GM10847 (cell line): ENCODE data around the gene DENND5B.

Experiments used
- POLR2A ChIP-seq: IDR thresholded peaks from 2 replicates; pipeline ENCODE4 v1.6.1; 2011; ENCODE audit not compliant: insufficient read length; ENCODE audit errors: extremely low read depth

DENND5B gene

DNA sequence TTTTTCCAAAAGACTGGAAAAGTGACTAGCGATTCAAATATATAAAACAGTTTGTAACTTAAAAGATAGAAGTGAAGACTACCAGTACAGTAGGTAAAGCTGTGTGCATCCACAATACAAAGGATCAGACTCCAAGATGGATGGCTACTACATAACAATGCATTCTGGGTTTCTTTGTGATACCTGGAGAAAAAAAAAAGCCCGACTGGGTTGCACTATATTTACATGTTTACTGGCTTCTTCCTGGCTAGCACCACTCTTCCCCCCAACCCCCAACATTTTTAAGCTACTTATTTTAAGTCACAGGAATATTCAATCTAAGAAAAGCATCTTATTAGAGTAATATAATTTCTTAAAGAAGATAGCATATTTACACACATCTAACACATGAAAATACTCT, 203.9 kb downstream of the DENND5B start:
- TF ChIP-seq POLR2A, result no peak

DNA sequence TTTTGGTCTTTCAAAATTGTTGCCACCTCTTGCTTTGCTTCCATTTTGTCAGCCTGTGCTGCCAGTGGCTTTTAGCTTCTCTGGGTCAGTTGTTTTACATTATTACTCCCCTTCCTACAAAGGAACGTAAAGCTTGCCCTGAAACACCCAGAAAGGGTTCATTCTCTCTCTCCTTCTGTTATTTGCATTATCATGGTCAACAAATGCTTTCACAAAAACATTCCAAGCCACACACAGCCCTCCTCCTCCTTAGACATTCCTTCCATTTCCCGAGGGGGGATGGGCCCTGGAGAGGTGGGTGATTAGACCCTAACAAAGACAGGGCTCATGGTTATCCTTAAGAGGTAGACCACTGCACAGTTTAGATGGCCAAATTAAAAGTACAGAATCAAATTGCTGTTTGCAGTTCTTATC, 204.6 kb downstream of the DENND5B start:
- no peak for TF ChIP-seq POLR2A

DNA sequence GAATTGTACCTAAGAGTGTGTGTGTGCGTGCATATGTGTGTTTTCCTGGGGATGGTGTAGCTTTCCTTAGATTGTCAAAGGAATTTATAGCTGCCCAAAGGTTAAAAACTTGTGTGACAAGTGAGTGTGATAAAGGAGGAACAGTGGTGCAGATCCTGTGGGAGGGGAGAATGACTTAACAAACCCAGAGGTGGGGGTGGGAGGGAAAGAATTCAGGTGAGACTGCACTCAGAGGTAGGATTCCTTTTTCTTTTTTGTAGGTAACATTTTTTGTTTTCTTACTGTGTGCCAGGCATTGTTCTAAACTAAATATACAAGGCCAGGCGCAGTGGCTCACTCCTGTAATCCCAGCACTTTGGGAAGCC, 219.7 kb downstream of the DENND5B start:
- no peak for TF ChIP-seq POLR2A

DNA sequence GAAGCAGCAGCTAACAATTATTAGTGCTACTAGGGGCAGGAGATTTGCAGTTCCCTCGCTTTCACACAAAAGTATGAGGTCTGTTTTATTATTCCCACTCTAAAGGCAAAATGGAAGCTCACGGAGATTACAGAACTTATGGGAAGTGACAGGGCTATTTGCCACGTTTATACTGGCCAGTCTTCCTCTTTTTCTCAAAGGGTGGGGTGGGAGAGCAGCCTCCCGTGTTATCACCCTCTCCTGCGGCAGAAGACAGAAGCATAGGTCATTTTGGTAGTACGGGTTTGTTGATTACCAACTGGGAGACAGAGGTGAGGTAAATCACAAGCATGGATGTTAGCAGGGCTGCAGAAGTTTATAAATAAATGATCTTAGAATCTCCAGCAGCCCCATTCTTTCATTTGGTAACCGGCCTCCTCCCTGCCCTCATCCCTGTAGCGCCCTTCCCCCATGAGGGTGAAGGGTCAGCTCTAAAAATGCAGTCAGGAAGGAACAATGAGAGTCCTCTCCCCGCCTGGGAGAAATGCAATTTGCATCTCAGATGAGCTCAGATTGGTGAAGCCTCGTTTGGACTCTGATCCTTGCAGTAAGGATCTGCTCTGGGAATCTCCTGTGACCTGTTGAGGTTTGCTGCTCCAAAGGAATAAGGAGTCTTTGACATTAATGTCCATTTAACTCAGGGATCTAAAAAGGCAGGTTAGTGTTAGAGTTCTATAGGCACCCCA, 220.2 kb downstream of the DENND5B start:
- no peak for TF ChIP-seq POLR2A

DNA sequence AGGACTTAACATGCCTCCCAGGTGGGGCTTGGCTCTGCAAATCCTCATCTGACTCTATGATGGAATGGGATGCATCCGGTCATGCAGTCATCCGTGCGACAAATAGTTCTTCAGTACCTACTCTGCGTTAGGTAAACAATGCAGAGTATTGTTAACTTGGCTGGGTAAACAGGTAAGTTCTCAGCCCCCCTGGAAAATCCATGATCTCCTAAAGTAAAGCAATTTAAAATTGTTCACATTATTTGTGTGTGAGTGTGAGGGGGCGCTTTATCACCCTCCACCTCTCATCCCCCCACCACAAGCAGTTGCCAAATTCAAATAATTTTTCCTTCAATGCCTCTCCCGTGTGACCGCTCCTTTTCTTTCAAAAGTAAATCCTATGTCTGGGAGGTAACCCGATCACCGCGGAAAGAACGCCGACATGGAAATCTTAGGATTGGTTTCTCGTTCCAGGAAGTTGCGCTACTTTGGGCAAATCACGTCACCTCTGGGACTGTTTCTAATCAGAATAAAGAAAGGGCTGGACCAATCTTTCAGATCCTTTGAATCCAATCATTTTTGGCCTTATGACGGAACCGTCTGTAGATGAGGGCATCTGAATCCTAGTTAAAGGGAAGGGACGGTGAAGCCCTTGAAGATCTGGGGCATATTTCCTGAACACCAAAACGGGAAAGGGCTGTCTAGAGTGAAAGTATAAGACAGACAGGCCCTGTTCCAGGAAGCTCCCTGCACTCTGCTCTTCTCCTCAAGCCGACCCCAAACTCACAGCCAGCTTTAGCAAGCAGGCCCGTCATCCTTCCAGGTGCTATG, 221.0 kb downstream of the DENND5B start:
- TF ChIP-seq POLR2A, result no peak

DNA sequence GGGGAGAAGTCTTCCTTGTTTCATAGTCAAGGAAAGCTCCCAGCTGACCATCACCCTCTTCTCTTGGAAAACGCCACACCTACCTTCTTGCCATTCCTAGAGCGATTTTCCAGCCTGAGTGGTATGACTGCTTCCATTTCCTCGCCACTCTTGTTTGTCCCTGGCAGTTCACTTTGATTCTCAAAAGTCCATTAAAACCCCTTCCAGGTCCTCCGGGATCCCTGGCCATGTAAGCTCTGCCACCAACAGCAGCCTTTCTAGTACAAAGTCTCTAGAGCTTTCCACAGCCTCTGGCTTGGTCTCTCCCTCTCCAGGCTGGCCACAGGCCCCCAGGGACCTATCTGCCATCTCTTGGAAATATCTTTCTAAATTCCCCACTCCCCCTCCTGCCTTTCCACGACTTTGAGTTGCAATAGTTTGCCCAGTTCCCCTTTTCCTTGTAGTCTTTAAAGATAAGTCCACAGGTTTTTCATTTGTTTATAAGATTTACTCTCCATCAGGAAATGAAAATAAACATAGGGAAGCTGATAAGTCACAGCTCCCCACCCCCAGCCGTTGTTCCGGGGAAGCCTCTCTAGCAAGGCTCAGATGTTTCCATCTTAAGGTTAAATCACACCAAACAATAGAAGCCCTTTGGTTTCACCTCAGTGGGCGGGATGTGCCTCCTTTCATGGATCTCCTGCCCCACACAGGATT, 222.1 kb downstream of the DENND5B start:
- no peak for TF ChIP-seq POLR2A

DNA sequence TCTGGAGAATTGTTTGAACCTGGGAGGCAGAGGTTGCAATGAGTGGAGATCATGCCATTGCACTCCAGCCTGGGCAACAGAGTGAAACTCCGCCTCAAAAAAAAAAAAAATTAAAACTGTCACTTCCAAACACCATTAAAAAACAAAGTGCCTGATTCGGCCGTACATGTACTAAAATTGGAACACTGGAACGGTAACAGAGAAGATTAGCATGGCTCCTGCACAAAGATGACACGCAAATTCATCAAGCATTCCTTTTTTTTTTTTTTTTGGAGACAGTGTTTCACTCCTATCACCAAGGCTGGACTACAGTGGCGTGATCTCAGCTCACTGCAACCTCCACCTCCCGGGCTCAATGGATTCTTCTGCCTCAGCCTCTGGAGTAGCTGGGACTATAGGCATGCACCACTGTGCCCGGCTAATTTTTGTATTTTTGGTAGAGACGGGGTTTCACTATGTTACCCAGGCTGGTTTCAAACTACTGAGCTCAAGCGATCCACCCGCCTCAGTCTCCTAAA, 224.8 kb downstream of the DENND5B start:
- no peak for TF ChIP-seq POLR2A

DNA sequence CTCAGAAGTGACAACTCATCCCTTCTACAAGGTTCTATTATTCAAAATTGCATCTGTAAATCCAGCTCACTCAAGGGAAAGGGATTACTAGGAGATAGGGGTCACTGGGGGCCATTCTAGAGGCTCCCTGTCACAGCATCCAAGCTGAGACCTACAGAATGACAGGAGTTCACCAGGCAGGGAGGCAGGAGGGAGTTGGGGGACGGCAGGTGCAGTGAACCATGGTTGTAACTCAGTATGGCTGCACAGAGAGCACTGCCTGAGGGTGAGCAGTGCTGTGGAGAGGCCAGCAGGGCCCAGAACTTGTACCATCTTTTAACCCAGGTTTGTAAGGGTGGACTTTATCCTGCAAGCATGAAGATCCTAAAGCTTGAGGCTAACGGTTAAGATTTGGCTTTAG, 227.1 kb downstream of the DENND5B start:
- no peak for TF ChIP-seq POLR2A

DNA sequence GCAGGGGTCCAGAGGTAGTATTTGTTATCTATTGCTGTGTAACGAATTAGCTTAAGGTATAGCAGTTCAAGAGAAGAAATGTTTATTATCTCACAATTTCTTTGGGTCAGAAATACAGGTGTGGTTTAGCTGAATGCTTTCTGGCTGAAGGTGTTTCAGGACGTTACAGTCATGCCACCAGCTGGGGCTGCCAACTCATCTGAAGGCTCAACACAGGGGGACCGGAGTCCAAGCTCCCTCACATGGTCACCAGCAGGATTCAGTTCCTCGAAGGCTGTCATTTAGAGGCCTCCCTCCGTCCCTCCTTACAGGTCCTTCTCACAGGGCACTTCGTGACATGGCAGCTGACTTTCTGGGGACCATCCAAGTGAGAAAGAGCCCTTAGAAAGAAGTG, 227.5 kb downstream of the DENND5B start:
- no peak for TF ChIP-seq POLR2A

DNA sequence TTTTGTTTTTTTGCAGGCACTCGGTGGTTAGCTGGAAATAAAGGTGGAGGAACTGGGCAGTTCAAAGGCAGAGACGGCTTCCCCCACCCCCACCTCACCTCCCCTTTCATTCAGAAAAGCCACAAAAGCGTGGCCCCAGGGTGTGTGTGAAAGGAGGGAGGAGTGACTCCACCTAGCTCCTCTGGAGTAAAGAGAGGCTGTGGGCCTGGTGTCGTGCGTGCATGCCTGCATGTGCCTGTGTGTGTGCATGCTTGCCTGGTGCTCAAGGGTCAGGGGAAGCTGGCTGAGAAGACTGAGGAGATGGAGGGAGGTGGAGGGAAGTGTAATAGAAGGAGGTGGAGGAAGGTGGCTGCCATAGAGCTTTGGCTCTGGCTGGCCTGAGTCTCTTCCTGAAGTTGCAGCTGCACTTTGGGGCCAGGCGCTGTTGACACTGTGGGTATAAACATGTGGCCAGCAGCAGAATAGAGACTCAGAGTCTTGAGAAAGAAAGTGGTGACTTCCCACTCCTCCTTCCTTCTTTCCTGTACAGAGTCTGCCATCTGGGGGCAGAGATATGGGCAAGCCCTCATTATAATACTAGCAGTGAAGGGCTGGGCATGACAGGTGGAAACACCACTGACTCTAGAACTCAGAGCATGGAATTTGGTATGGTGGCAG, 228.0 kb downstream of the DENND5B start:
- no peak for TF ChIP-seq POLR2A

DNA sequence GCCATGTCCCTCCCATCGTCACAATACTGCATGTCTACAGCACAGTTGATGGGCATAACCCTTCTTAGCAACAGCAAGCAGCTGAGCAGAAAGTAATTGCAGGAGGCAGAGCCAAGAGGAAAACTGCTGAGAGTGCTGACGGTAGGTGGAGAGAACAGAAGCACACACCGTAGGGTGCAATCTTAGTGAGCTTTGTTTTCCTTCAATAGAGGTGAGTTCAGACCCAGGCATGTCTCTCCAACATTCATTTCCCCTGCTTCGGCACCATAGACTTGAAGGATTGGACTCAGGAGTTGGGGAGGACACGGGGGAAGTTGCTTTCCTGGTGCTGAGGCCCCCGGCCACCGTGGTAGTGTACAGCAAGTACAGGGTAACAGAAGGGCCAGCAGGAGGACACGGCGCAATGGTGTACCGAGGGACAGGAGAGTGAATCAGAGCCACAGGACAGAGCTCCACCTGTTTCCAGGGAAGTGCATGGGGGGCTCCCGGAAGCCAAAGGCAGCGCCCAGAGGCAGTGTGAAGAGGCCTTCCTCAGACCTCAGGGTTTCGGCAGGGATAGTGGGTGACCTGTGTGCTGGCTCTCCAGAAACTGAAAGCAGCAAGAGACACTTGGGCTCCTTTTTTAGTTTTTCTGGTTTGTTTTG, 228.7 kb downstream of the DENND5B start:
- no peak for TF ChIP-seq POLR2A

DNA sequence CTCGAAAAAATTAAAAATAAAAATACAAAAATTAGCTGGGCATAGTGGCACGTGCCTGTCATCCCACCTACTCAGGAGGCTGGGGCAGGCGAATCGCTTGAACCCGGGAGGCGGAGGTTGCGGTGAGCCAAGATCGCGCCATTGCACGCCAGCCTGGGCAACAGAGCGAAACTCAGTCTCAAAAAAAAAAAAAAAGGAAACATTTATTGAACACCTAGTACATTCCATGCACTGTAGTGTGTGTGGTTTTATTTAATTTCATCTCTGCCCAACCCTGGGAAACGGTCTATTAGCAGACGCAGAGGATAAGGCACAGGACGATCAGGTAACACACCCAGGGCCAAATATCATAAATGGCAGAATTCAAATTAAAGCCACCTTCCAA, 229.2 kb downstream of the DENND5B start:
- TF ChIP-seq POLR2A, result no peak

DNA sequence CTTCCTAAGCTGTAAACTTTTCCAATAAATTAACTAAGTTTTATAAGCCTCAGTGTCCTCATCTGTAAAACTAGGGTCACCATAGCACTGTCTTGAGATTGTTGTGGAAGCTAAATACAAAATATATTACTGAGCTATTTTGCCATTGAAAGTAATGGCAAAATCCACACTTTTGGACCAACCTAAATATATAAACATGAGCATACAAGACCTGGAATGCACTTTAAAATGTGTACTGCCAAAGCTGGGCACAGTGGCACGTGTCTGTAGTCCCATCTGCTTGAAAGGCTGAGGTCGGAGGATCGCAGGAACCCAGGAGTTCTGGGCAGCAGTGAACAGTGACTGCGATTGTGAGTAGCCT, 235.2 kb downstream of the DENND5B start:
- TF ChIP-seq POLR2A, result no peak

DNA sequence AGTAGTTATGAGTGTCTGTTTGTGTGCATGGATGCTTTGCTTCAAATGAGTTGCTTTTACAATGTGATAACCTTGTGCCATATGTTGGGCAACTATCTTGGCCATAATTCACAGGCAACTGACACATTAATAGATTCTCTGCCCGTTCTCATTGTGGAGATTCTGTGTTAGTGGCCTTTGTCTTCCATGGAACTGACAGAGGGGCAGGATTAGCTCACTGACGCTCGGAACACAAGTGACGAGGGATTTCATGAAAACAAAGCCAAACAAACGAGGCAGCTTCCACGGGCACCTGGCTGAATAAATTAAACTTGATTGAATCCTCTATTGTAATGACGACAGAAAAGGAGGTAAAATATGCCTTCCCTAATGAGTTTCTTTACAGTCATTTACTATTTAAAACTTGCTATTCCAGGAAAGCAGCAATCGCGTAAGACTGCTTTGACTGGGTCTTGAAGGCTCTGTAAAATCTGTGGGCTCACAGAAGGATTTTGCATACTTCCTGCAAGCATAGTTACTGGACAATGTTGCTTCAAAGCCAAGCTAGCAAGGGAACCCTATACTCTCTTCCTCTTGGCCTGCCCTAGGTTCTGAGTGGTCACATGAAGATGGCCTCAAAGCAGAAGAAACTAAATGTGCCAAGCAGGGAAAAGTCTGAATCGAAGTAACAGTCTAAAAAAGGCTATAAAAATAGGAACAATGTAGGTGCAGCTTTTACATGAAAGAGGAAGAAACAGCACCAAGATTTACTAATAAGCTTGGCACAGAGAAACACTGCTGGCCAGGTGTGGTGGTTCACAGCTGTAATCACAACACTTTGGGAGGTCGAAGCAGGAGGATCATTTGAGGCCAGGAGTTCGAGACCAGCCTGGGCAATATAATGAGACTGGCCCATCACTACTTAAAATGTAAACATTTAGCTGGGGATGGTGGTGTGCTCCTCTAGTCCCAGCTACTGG, 236.9 kb downstream of the DENND5B start:
- no peak for TF ChIP-seq POLR2A
